Measurements from ENCODE around the gene GALNT14. TPM values are rescaled to one million over a fixed set of nuclear protein-coding genes. Genes with fewer than 3 reads are reported as not detected.

GALNT14 gene
- total and polyA plus RNA-seq, 4 donors = 0.85 to 2.8 (median 2.4) TPM

DNA sequence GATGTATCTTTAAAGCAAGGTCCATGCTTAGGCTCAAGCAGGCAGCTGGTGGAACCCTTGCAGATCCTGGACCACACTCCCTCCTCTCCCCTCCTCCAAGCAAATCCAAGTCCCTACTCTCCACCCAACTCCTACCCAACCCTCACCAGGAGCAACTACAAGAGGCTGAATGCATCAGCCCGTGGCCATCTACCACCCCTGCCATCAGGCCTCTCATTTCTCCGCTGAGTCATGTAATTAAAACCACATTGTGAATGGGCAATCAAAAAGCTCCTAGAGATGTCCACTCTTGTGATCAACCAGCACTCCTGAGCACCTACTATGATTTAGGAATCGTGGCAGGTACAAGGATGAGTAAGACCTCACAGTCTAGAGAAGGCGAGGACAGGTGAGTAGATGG lies 188.8 kb downstream of the GALNT14 start:
- ATAC-seq (ENCODE audit: insufficient read depth, low FRiP score) (no peak), DNase-seq (no peak)
- 67 to 85% methylated on average over 4 of the region's 4 CpGs for WGBS, 2 donors
- Histone ChIP-seq H3K27me3 (ENCODE audit: control insufficient read depth in 3 of 3, insufficient read depth in 3 of 3, low read length in 2 of 3) (no peaks in the 10 kb centered on the region), H3K27ac (ENCODE audit: low read depth in 1 of 2, low read length in 1 of 2) (no peak overlapping the region), H3K36me3 (ENCODE audit: control insufficient read depth in 4 of 4, insufficient read depth in 4 of 4, low read length in 4 of 4) (no peaks in the 10 kb centered on the region), H3K4me1 (ENCODE audit: control insufficient read depth in 5 of 5, insufficient read depth in 5 of 5, low read length in 5 of 5) (no peaks in the 10 kb centered on the region), H3K9ac (ENCODE audit: insufficient read depth in 1 of 2, low read length in 2 of 2) (no peak overlapping the region), H3K9me3 (ENCODE audit: control insufficient read depth in 4 of 4, insufficient read depth in 3 of 4, low read length in 3 of 4) (peaks cover 0 to 5% (median 0%) of the 10 kb centered on the region in 4 donors), H3K4me3 (no peak overlapping the region)
- TF ChIP-seq, protein P1, sequence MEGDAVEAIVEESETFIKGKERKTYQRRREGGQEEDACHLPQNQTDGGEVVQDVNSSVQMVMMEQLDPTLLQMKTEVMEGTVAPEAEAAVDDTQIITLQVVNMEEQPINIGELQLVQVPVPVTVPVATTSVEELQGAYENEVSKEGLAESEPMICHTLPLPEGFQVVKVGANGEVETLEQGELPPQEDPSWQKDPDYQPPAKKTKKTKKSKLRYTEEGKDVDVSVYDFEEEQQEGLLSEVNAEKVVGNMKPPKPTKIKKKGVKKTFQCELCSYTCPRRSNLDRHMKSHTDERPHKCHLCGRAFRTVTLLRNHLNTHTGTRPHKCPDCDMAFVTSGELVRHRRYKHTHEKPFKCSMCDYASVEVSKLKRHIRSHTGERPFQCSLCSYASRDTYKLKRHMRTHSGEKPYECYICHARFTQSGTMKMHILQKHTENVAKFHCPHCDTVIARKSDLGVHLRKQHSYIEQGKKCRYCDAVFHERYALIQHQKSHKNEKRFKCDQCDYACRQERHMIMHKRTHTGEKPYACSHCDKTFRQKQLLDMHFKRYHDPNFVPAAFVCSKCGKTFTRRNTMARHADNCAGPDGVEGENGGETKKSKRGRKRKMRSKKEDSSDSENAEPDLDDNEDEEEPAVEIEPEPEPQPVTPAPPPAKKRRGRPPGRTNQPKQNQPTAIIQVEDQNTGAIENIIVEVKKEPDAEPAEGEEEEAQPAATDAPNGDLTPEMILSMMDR (IDR thresholded peaks at IDR 0.05; ENCODE audit: control extremely low read depth, extremely low read depth) = no peak

DNA sequence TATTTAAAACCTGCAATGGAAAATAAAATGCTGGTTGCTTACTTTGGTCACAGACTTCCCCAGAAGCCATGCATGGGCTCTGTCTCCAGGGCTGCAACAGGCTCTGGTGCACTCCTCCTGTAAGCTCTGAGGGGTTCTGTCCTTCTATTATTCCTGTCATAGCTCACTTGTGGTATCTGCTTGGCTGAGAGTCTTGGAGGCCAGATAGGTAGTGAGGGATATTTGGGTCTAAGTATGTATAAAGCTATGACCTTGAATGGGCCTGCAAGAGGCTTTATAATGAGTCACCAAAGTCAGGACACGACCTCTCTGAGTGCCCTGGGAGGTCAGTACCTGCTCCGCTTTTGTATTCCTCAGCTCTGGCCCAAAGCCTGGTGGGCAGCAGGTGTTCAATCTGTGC lies 189.4 kb downstream of the GALNT14 start:
- TF ChIP-seq, protein P1 (IDR thresholded peaks at IDR 0.05; ENCODE audit: control extremely low read depth, extremely low read depth) = no peak
- Histone ChIP-seq H3K36me3 (ENCODE audit: control insufficient read depth in 4 of 4, insufficient read depth in 4 of 4, low read length in 4 of 4) (no peaks in the 10 kb centered on the region), H3K27ac (ENCODE audit: low read depth in 1 of 2, low read length in 1 of 2) (no peak overlapping the region), H3K9ac (ENCODE audit: insufficient read depth in 1 of 2, low read length in 2 of 2) (no peak overlapping the region), H3K4me1 (ENCODE audit: control insufficient read depth in 5 of 5, insufficient read depth in 5 of 5, low read length in 5 of 5) (no peaks in the 10 kb centered on the region), H3K9me3 (ENCODE audit: control insufficient read depth in 4 of 4, insufficient read depth in 3 of 4, low read length in 3 of 4) (peaks cover 0 to 5% (median 0%) of the 10 kb centered on the region in 4 donors), H3K4me3 (no peak overlapping the region), H3K27me3 (ENCODE audit: control insufficient read depth in 3 of 3, insufficient read depth in 3 of 3, low read length in 2 of 3) (no peaks in the 10 kb centered on the region)
- DNase-seq = no peak
- ATAC-seq (ENCODE audit: insufficient read depth, low FRiP score) = no peak
- 86 to 87% methylated on average over 2 of the region's 2 CpGs for WGBS, 2 donors

DNA sequence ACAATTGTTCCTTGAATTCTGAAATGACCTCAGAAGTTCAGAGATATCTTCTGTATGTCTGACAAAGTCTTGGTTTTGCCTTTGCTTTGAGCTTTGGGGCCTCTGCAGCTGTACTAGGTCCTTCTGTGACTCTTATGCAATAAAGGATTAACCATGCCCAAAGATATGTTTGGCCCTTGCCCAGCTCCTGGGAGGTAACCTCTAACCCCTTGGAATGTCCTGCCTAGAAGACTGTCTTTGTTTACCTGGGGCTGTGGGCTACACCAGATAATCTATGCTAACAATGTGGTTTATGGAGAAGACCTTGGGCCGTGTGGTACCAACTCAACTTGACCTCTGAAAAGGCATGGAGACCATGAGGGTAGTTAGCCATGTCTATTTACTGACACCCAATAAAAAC lies 190.1 kb downstream of the GALNT14 start:
- TF ChIP-seq, protein P1 (IDR thresholded peaks at IDR 0.05; ENCODE audit: control extremely low read depth, extremely low read depth) = no peak
- H3K27me3 ChIP-seq (ENCODE audit: control insufficient read depth in 3 of 3, insufficient read depth in 3 of 3, low read length in 2 of 3) = no peaks in the 10 kb centered on the region
- H3K9ac ChIP-seq (ENCODE audit: insufficient read depth in 1 of 2, low read length in 2 of 2) = no peak overlapping the region
- DNase-seq (no peak), ATAC-seq (ENCODE audit: insufficient read depth, low FRiP score) (no peak)
- 88 to 89% methylated on average over 1 of the region's 1 CpG for WGBS, 2 donors
- no peak overlapping the region for H3K4me3 ChIP-seq
- H3K4me1 ChIP-seq (ENCODE audit: control insufficient read depth in 5 of 5, insufficient read depth in 5 of 5, low read length in 5 of 5) = no peaks in the 10 kb centered on the region
- peaks cover 0 to 5% (median 0%) of the 10 kb centered on the region in 4 donors for H3K9me3 ChIP-seq (ENCODE audit: control insufficient read depth in 4 of 4, insufficient read depth in 3 of 4, low read length in 3 of 4)
- H3K27ac ChIP-seq (ENCODE audit: low read depth in 1 of 2, low read length in 1 of 2) = no peak overlapping the region
- no peaks in the 10 kb centered on the region for H3K36me3 ChIP-seq (ENCODE audit: control insufficient read depth in 4 of 4, insufficient read depth in 4 of 4, low read length in 4 of 4)

DNA sequence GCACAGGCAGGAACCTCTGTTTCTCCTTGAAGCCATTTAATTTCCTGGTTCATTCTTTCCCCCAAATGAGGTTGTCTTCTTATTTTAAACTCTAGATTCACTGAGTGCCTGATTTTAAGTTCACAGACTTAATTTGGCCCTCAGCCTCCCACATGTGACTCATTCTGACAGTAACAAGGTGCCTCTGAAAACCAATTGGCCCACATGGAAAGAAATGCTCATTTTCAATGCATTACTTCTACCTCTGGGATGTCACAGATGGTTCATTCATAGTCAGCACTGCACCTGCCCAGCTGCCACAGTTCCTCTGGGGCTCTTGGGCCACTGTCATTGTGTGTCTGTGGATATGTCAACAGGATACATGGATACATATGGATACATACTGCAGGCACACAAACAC lies 190.6 kb downstream of the GALNT14 start:
- ATAC-seq (ENCODE audit: insufficient read depth, low FRiP score) (no peak), DNase-seq (no peak)
- no peak overlapping the region for H3K4me3 ChIP-seq
- TF ChIP-seq, protein P1 (IDR thresholded peaks at IDR 0.05; ENCODE audit: control extremely low read depth, extremely low read depth) = no peak
- peaks cover 0 to 5% (median 0%) of the 10 kb centered on the region in 4 donors for H3K9me3 ChIP-seq (ENCODE audit: control insufficient read depth in 4 of 4, insufficient read depth in 3 of 4, low read length in 3 of 4)
- H3K27ac ChIP-seq (ENCODE audit: low read depth in 1 of 2, low read length in 1 of 2) = no peak overlapping the region
- H3K36me3 ChIP-seq (ENCODE audit: control insufficient read depth in 4 of 4, insufficient read depth in 4 of 4, low read length in 4 of 4) = no peaks in the 10 kb centered on the region
- no peaks in the 10 kb centered on the region for H3K4me1 ChIP-seq (ENCODE audit: control insufficient read depth in 5 of 5, insufficient read depth in 5 of 5, low read length in 5 of 5)
- no peaks in the 10 kb centered on the region for H3K27me3 ChIP-seq (ENCODE audit: control insufficient read depth in 3 of 3, insufficient read depth in 3 of 3, low read length in 2 of 3)
- H3K9ac ChIP-seq (ENCODE audit: insufficient read depth in 1 of 2, low read length in 2 of 2) = no peak overlapping the region
